Measurements from ENCODE around the gene VMP1.

DNA sequence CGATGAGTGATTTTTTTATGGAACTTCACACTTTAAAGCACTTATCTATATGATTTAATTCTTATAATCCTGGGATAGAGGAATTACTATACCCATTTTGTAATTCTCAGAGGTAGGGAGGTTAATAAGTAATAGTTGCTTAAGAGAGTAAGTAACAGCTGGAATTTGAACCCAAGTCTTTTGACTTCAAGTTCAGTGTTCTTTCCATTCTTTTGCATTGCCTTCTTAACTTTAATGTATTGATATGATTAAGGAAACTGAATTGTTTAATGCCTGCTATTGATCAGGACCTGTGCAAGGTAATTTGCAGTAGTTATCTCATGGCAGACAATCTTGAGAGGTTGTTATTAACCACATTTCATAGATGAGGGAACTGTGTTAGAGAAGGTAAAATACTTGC, 106.8 kb downstream of the VMP1 start:
- TF ChIP-seq POLR2A (IDR thresholded peaks at IDR 0.05): no peak
- TF ChIP-seq, protein P1, sequence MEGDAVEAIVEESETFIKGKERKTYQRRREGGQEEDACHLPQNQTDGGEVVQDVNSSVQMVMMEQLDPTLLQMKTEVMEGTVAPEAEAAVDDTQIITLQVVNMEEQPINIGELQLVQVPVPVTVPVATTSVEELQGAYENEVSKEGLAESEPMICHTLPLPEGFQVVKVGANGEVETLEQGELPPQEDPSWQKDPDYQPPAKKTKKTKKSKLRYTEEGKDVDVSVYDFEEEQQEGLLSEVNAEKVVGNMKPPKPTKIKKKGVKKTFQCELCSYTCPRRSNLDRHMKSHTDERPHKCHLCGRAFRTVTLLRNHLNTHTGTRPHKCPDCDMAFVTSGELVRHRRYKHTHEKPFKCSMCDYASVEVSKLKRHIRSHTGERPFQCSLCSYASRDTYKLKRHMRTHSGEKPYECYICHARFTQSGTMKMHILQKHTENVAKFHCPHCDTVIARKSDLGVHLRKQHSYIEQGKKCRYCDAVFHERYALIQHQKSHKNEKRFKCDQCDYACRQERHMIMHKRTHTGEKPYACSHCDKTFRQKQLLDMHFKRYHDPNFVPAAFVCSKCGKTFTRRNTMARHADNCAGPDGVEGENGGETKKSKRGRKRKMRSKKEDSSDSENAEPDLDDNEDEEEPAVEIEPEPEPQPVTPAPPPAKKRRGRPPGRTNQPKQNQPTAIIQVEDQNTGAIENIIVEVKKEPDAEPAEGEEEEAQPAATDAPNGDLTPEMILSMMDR (IDR thresholded peaks at IDR 0.05): no peak
